ENCODE measurements around the gene DCST2. TPM values are rescaled to one million over a fixed set of nuclear protein-coding genes. Genes with fewer than 3 reads are reported as not detected.

DCST2 gene
- total RNA-seq, 1 experiment from 2014 or later, result not detected

GRCh38 chr1:155070721-155071569, 37.4 kb upstream of the DCST2 start:
- in situ Hi-C loops (cut with HindIII; ENCODE audit: low pct_unique_long_range_greater_than_20kb, low sequenced_read_pairs), result no loop called here
- peak; percentile 61 for DNase-seq (ENCODE audit: low read depth)

GRCh38 chr1:155070158-155070621, 36.6 kb upstream of the DCST2 start:
- in situ Hi-C loops (cut with HindIII; ENCODE audit: low pct_unique_long_range_greater_than_20kb, low sequenced_read_pairs), result no loop called here
- DNase-seq (ENCODE audit: low read depth), result no peak

- in situ Hi-C loops (cut with HindIII; ENCODE audit: low pct_unique_long_range_greater_than_20kb, low sequenced_read_pairs), result no loop called here
- no peak for DNase-seq (ENCODE audit: low read depth)
Observed at GRCh38 chr1:155069551-155070157, 36.1 kb upstream of the DCST2 start.

GRCh38 chr1:155068599-155068998, 35.0 kb upstream of the DCST2 start:
- in situ Hi-C loops (cut with HindIII; ENCODE audit: low pct_unique_long_range_greater_than_20kb, low sequenced_read_pairs), result no loop called here

GRCh38 chr1:155066777-155067176, 33.2 kb upstream of the DCST2 start:
- in situ Hi-C loops (cut with HindIII; ENCODE audit: low pct_unique_long_range_greater_than_20kb, low sequenced_read_pairs), result no loop called here

More at GRCh38 chr1:155068599-155068998, 35.0 kb upstream of the DCST2 start:
- DNase-seq (ENCODE audit: low read depth), result no peak

GRCh38 chr1:155064832-155065429, 31.4 kb upstream of the DCST2 start:
- no peak for DNase-seq (ENCODE audit: low read depth)
- in situ Hi-C loops (cut with HindIII; ENCODE audit: low pct_unique_long_range_greater_than_20kb, low sequenced_read_pairs), result no loop called here

More at GRCh38 chr1:155066777-155067176, 33.2 kb upstream of the DCST2 start:
- DNase-seq (ENCODE audit: low read depth), result no peak

- peak; percentile 59 for DNase-seq (ENCODE audit: low read depth)
- in situ Hi-C loops (cut with HindIII; ENCODE audit: low pct_unique_long_range_greater_than_20kb, low sequenced_read_pairs), result no loop called here
Observed at GRCh38 chr1:155064111-155064831, 30.7 kb upstream of the DCST2 start.

GRCh38 chr1:155063550-155064110, 30.0 kb upstream of the DCST2 start, which contains the start of gene EFNA4:
TSS of gene EFNA4 (plus strand) at chr1:155063740. CDS start at chr1:155063824, 84 bp downstream.
- in situ Hi-C loops (cut with HindIII; ENCODE audit: low pct_unique_long_range_greater_than_20kb, low sequenced_read_pairs), result no loop called here
- DNase-seq (ENCODE audit: low read depth), result peak; percentile 89

- in situ Hi-C loops (cut with HindIII; ENCODE audit: low pct_unique_long_range_greater_than_20kb, low sequenced_read_pairs), result no loop called here
- no peak for DNase-seq (ENCODE audit: low read depth)
Observed at GRCh38 chr1:155062702-155063411, 29.3 kb upstream of the DCST2 start.

- in situ Hi-C loops (cut with HindIII; ENCODE audit: low pct_unique_long_range_greater_than_20kb, low sequenced_read_pairs), result no loop called here
- DNase-seq (ENCODE audit: low read depth), result no peak
Observed at GRCh38 chr1:155062151-155062686, 28.6 kb upstream of the DCST2 start.

- peak; percentile 83 for DNase-seq (ENCODE audit: low read depth)
- in situ Hi-C loops (cut with HindIII; ENCODE audit: low pct_unique_long_range_greater_than_20kb, low sequenced_read_pairs), result no loop called here
Observed at GRCh38 chr1:155061381-155062150, 28.0 kb upstream of the DCST2 start.

- in situ Hi-C loops (cut with HindIII; ENCODE audit: low pct_unique_long_range_greater_than_20kb, low sequenced_read_pairs), result no loop called here
- DNase-seq (ENCODE audit: low read depth), result no peak
Observed at GRCh38 chr1:155060736-155061135, 27.2 kb upstream of the DCST2 start.

GRCh38 chr1:155057788-155058211, 24.2 kb upstream of the DCST2 start:
- no peak for DNase-seq (ENCODE audit: low read depth)
- in situ Hi-C loops (cut with HindIII; ENCODE audit: low pct_unique_long_range_greater_than_20kb, low sequenced_read_pairs), result no loop called here

GRCh38 chr1:155057104-155057503, 23.5 kb upstream of the DCST2 start:
- DNase-seq (ENCODE audit: low read depth), result no peak
- in situ Hi-C loops (cut with HindIII; ENCODE audit: low pct_unique_long_range_greater_than_20kb, low sequenced_read_pairs), result no loop called here

- in situ Hi-C loops (cut with HindIII; ENCODE audit: low pct_unique_long_range_greater_than_20kb, low sequenced_read_pairs), result no loop called here
- DNase-seq (ENCODE audit: low read depth), result no peak
Observed at GRCh38 chr1:155053531-155054105, 20.0 kb upstream of the DCST2 start.

Measured in Caki2 (cell line).